Measurements from ENCODE around the gene WARS2. TPM values are rescaled to one million over a fixed set of nuclear protein-coding genes. Genes with fewer than 3 reads are reported as not detected.

Gene WARS2
- total and polyA plus RNA-seq, 2 donors from 2014 or later, result 13.9 to 14.8 TPM

DNA sequence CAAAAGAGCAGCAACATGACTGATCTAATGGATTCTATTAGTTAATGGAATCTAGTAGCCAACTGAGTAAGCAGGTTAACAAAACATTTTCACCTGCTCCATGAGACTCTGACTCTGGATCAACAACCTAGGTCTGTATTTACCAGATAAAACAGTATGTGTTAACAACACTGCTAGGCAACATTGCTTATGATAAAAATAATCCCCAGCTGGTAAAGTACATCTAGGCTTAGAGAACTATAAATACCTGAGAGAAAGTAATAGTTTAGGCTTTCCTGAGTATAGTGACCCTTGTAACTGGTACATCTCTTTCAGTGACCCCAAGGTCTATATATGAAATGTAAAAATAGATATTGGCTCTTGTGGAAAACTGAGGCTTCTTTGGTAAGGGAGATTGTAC, 78.8 kb downstream of the WARS2 start:
- TF ChIP-seq, protein P1, sequence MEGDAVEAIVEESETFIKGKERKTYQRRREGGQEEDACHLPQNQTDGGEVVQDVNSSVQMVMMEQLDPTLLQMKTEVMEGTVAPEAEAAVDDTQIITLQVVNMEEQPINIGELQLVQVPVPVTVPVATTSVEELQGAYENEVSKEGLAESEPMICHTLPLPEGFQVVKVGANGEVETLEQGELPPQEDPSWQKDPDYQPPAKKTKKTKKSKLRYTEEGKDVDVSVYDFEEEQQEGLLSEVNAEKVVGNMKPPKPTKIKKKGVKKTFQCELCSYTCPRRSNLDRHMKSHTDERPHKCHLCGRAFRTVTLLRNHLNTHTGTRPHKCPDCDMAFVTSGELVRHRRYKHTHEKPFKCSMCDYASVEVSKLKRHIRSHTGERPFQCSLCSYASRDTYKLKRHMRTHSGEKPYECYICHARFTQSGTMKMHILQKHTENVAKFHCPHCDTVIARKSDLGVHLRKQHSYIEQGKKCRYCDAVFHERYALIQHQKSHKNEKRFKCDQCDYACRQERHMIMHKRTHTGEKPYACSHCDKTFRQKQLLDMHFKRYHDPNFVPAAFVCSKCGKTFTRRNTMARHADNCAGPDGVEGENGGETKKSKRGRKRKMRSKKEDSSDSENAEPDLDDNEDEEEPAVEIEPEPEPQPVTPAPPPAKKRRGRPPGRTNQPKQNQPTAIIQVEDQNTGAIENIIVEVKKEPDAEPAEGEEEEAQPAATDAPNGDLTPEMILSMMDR (IDR thresholded peaks at IDR 0.05; ENCODE audit: borderline replicate concordance, extremely low read depth, insufficient read depth), result no peak
- no peak overlapping the region for H3K27ac ChIP-seq (ENCODE audit: low read depth in 2 of 2, low read length in 2 of 2)
- no peak for FAIRE-seq
- no peaks in the 10 kb centered on the region for H3K9me3 ChIP-seq (ENCODE audit: control insufficient read depth in 2 of 3, insufficient read depth in 1 of 3, low read length in 3 of 3)
- no peak overlapping the region for H3K4me3 ChIP-seq (ENCODE audit: low read length in 3 of 3)
- H3K9ac ChIP-seq (ENCODE audit: low read length in 3 of 3), result no peak overlapping the region
- H3K36me3 ChIP-seq (ENCODE audit: control insufficient read depth in 2 of 3, insufficient read depth in 3 of 3, low read length in 3 of 3), result no peaks in the 10 kb centered on the region
- intact Hi-C loops (cut with DNase I), result no loop called here
- no peak for DNase-seq
- H3K4me1 ChIP-seq (ENCODE audit: control insufficient read depth in 2 of 3, insufficient read depth in 2 of 3, low read depth in 1 of 3, low read length in 3 of 3), result no peaks in the 10 kb centered on the region
- no peaks in the 10 kb centered on the region for H3K27me3 ChIP-seq (ENCODE audit: control insufficient read depth, insufficient read depth, low read length)

DNA sequence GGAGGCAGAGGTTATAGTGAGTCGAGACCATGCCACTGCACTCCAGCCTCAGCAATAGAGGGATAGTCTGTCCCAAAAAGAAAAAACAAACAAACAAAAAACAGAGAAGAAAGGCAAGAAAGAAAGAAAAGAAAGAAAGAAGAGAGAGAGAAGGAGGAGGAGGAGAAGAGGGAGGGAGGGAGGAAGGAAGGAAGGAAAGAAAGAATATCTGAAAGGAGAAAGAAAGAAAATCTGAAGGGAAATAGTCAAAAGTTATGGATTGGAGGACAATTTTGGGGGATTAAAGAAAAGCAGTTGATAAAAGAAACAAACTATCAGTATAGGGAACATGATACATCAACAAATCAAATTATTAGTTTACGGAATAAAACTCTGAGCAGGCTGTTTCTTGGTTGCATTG, 84.9 kb downstream of the WARS2 start:
- intact Hi-C loops (cut with DNase I), result no loop called here
- no peak for DNase-seq
- no peaks in the 10 kb centered on the region for H3K4me1 ChIP-seq (ENCODE audit: control insufficient read depth in 2 of 3, insufficient read depth in 2 of 3, low read depth in 1 of 3, low read length in 3 of 3)
- no peaks in the 10 kb centered on the region for H3K36me3 ChIP-seq (ENCODE audit: control insufficient read depth in 2 of 3, insufficient read depth in 3 of 3, low read length in 3 of 3)
- TF ChIP-seq, protein P1 (IDR thresholded peaks at IDR 0.05; ENCODE audit: borderline replicate concordance, extremely low read depth, insufficient read depth), result no peak
- H3K27ac ChIP-seq (ENCODE audit: low read depth in 2 of 2, low read length in 2 of 2), result no peak overlapping the region
- H3K27me3 ChIP-seq (ENCODE audit: control insufficient read depth, insufficient read depth, low read length), result no peaks in the 10 kb centered on the region
- H3K9me3 ChIP-seq (ENCODE audit: control insufficient read depth in 2 of 3, insufficient read depth in 1 of 3, low read length in 3 of 3), result no peaks in the 10 kb centered on the region
- no peak for FAIRE-seq
- H3K9ac ChIP-seq (ENCODE audit: low read length in 3 of 3), result no peak overlapping the region
- no peak overlapping the region for H3K4me3 ChIP-seq (ENCODE audit: low read length in 3 of 3)

DNA sequence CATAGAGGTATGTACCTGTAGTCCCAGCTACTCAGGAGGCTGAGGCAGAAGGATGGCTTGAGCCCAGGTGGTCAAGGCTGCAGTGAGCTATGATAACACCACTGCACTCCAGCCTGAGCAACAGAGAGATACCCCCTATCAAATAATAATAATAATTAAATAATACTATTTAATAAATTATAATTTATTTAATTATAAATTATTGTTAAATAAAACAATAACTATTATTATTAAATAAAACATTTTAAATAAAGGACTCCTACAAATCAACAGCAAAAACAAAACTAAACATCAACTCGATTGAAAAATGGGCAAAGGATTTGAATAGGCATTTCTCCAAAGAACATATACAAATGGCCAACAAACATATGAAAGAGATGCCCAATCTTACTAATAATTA, 86.5 kb downstream of the WARS2 start:
- FAIRE-seq (peak; percentile 68), DNase-seq (no peak)
- H3K36me3 ChIP-seq (ENCODE audit: control insufficient read depth in 2 of 3, insufficient read depth in 3 of 3, low read length in 3 of 3), result no peaks in the 10 kb centered on the region
- no peaks in the 10 kb centered on the region for H3K9me3 ChIP-seq (ENCODE audit: control insufficient read depth in 2 of 3, insufficient read depth in 1 of 3, low read length in 3 of 3)
- H3K4me1 ChIP-seq (ENCODE audit: control insufficient read depth in 2 of 3, insufficient read depth in 2 of 3, low read depth in 1 of 3, low read length in 3 of 3), result no peaks in the 10 kb centered on the region
- TF ChIP-seq, protein P1 (IDR thresholded peaks at IDR 0.05; ENCODE audit: borderline replicate concordance, extremely low read depth, insufficient read depth), result no peak
- no peaks in the 10 kb centered on the region for H3K27me3 ChIP-seq (ENCODE audit: control insufficient read depth, insufficient read depth, low read length)
- no peak overlapping the region for H3K4me3 ChIP-seq (ENCODE audit: low read length in 3 of 3)
- H3K9ac ChIP-seq (ENCODE audit: low read length in 3 of 3), result no peak overlapping the region
- intact Hi-C loops (cut with DNase I), result no loop called here
- no peak overlapping the region for H3K27ac ChIP-seq (ENCODE audit: low read depth in 2 of 2, low read length in 2 of 2)

DNA sequence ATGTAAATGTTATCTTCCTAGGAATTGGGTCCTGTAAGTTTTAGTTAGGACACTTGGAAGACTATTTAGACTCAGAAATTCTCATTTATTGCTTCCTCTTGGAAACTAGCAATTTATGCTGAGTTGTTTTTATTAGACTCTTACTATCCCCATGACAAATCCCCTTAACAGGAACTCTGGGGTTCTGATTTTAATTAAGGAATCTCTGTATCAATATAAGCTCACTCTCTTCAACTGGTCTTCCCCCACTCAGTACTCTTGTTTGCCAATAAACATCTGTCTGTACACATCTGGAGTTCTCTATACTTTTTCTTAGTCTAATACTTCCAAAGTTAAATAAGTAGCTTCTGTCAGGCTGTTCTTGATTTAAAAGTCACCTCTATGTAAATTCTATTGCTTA, 88.2 kb downstream of the WARS2 start:
- intact Hi-C loops (cut with DNase I), result no loop called here
- Histone ChIP-seq H3K36me3 (ENCODE audit: control insufficient read depth in 2 of 3, insufficient read depth in 3 of 3, low read length in 3 of 3) (no peaks in the 10 kb centered on the region), H3K9me3 (ENCODE audit: control insufficient read depth in 2 of 3, insufficient read depth in 1 of 3, low read length in 3 of 3) (no peaks in the 10 kb centered on the region), H3K27me3 (ENCODE audit: control insufficient read depth, insufficient read depth, low read length) (no peaks in the 10 kb centered on the region), H3K9ac (ENCODE audit: low read length in 3 of 3) (no peak overlapping the region), H3K4me3 (ENCODE audit: low read length in 3 of 3) (no peak overlapping the region), H3K4me1 (ENCODE audit: control insufficient read depth in 2 of 3, insufficient read depth in 2 of 3, low read depth in 1 of 3, low read length in 3 of 3) (no peaks in the 10 kb centered on the region), H3K27ac (ENCODE audit: low read depth in 2 of 2, low read length in 2 of 2) (no peak overlapping the region)
- no peak for FAIRE-seq
- TF ChIP-seq, protein P1 (IDR thresholded peaks at IDR 0.05; ENCODE audit: borderline replicate concordance, extremely low read depth, insufficient read depth), result no peak
- DNase-seq, result no peak
